ENCODE results near the gene HNF1A.
A peak's percentile ranks its signal among the peaks of the same experiment; 100 is the strongest.
"Not testable (repeated sequence)": the region's sequence is repeated elsewhere in the genome, so short reads cannot be mapped to it uniquely, and the experiment has no call there.

HNF1A gene

GRCh38 chr12:121013715-121014114 lies 35.4 kb downstream of the HNF1A start:
- peak in 1 of 2 experiments; percentile 13 for DNase-seq

GRCh38 chr12:121015825-121016766 lies 37.8 kb downstream of the HNF1A start, which contains the start of gene C12orf43:
TSS of gene C12orf43 (minus strand) at chr12:121016487. CDS start at chr12:121016474, 13 bp downstream.
- peak; percentile 85 to 92 for DNase-seq

- no peak for DNase-seq
These were observed 39.7 kb downstream of the HNF1A start for GRCh38 chr12:121017966-121018491.

DNA sequence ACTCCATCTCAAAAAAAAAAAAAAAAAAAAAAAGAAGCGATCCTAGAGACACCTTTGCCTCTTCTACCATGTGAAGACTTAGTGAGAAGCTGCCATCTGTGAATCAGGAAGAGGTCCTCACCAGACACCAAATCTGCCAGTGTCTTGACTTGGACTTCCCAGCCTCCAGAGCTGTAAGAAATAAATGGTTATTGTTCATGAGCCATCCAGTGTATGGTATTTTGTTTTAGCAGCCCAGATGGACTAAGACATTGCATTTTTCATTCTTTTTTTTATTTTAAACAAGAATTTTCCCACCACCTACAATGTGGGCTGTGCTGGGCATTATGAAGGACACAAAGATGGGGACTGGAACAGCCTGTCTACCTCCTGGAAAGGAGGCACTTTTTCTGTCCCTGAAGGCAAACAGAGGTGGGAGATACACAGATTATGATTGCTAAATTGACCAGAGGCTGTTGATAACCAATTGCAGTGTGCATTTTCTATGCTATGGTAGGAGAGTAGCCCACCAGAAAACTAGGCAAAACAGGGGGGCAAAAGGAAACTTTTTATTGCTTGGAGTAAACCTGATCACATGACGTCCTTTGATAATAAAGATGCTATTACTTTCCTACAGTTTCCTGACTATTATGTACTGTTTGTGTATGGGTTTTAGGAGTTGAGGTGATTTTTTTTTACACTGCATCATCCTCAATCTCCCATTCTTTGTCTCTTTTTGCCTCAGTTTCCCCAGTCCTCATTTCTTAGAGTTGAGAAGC lies 40.7 kb downstream of the HNF1A start:
- no peak for DNase-seq

GRCh38 chr12:121021754-121022153 lies 43.4 kb downstream of the HNF1A start:
- no peak for DNase-seq

- no peak for DNase-seq
These were observed 44.4 kb downstream of the HNF1A start for GRCh38 chr12:121022713-121023112.

DNA sequence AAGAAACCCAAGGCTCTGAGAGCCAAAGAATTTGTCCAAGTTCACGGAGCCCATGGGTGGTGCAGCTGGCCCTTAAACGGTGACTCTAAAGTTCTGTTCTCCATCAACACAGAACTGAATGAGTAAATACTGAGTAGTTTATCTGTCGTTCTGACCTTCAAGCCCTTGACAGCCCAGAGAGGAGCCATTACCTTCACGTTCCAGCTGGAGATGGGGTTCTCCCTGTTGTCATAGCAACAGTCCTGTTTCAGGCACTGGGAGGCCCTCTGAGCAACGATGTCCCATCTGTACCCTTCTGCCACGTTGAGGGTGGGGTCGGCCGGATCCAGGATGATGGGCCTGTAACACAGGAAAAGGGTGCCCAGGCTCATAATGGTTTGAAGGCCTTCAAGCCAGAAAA lies 45.5 kb downstream of the HNF1A start:
- no peak for DNase-seq

DNA sequence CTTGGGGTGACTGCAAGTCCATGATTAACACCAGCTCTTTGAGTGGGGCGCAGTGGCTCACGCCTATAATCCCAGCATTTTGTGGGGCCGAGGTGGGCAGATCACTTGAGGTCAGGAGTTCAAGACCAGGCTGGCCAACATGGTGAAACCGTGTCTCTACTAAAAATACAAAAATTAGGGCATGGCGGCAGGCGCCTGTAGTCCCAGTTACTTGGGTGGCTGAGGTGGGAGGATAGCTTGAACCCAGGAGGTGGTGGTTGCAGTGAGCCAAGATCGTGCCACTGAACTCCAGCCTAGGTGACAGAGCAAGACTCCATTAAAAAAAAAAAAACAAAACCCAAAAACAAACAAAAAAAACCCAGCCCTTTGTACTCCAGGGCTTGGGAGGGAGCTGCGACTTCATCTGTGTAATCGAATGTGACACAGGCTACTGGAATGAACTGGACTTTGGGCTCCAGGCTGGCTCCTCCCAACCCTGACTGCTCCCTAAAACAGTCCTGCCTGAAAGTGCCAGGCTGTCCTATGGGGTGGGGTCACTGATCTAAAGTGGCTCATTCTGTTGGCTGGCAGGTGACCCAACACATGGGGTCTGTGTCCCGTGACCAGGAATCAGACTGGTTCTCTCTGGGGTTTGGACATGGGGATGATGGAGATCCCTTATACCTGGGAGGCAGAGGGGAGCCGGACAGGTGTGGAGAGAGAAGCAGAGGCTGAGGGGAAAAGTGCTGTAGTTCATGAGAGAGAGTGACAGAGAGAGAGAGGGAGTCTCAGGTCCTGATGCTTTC lies 47.3 kb downstream of the HNF1A start:
- no peak for DNase-seq

DNA sequence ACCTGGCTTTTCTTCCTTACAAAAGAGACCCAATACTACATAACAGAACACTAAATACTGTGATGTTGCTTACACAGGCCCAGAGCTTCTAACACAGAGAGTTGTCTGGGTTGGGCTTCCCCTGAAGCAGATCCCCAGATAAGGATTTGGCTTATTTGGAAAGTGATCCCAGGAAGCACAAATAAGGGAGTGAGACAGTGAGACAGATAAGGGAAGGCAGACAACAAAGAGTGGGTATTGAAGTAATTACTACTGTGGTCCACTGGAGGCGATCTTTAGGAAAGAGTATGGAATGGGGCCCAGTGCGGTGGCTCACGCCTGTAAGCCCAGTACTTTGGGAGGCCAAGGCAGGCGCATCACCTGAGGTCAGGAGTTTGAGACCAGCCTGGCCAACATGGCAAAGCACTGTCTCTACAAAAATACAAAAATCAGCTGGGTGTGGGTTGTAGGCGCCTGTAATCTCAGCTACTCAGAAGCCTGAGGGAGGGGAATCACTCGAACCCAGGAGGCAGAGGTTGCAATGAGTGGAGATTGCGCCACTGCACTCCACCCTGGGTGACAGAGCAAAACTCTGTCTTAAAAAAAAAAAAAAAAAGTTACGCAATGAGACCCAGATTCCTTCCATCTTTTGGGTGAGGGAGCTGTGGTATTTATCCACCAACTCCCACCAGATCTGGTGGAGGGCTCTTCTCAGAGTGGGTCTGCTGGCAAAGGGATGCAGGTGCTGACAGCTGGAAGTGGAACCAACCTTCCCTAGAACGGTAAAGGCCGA lies 48.1 kb downstream of the HNF1A start:
- DNase-seq, result no peak

DNA sequence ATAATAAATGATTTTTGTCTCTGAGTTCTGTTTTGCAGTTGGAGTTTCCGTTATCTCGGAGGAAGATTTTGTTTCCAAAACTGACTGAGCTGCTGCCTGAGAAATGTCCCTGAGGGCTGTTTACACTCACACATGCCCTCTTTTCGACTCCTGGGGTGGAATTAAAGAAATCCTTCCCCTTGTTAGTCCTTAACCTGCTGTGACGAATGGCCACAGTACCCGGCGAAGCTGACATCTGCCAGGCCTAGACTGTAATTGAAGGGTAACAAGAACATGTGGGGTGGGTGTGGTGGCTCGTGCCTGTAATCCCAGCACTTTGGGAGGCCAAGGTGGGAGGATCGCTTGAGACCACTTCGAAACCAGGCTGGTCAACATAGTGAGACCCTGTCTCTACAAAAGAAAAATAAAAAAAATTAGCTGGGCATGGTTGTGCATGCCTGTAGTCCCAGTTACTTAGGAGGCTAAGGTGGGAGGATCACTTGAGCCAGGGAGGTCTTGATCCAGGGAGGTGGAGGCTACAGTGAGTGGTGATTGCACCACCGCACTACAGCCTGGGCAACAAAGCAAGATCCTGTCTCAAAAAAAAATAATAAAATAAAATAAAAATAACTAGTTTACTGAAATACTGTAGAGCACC lies 52.4 kb downstream of the HNF1A start:
- no peak for DNase-seq

DNA sequence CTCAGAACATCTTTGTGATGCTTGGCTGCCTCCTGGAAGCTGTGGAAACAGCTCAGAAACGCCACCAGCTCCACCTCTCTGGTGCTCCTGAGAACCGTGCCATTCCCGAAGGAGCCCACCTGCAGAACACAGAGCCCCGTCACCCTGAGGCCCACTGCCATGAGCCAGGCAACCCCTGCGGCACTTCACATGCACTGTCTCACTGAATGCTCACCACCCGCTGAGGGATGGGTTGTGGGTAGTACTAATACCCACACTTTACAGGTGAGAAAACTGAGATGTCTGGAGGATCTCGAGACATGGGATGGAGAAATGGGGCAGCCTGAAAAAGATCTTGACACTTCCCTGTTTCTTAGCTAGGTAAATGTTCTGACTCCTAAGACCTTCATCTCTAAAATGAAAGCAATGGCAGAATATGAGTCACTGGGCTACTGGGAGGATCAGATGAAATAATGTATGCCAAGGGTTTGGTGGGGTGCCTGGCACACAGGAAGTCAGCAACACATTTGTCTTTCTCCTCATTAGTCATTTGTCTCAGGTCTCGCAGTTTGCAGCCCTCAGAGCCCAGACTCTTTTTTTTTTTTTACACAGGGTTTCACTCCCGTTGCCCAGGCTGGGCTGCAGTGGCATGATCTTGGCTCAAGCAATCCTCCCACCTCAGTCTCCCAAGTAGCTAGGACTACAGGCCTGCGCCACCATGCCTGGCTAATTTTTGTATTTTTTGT lies 55.4 kb downstream of the HNF1A start:
- peak; percentile 50 to 81 for DNase-seq

DNA sequence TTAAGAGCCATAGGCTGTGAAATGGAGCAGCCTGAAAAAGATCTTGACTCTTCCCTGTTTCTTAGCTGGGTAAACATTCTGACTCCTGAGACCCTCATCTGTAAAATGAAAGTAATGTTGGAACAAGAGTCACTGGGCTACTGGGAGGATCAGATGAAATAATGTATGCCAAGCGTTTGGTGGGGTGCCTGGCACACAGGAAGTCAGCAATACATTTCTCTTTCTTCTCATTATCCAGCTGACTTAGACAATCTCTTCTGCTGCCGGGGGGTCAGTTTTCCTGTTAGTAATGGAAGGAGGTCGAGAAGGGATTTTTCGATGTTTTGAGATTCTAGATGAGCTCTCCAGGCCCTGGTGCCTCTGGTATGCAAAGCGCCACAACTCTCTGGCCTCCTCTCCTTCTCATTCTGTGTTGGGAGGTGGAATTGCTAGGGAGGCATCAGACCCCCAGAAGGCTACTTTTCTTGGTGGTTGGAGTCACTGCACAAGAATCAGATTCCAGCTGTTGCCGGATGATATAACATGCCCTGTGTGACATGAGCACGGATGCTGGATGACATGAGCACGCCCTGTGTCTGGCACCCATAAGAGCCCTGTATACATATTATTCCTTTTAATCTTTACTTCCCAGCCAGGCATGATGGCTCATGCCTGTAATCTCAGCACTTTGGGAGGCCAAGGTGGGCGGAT lies 56.4 kb downstream of the HNF1A start:
- no peak for DNase-seq

- DNase-seq, result no peak
These were observed 58.5 kb downstream of the HNF1A start for GRCh38 chr12:121036810-121037326.

DNA sequence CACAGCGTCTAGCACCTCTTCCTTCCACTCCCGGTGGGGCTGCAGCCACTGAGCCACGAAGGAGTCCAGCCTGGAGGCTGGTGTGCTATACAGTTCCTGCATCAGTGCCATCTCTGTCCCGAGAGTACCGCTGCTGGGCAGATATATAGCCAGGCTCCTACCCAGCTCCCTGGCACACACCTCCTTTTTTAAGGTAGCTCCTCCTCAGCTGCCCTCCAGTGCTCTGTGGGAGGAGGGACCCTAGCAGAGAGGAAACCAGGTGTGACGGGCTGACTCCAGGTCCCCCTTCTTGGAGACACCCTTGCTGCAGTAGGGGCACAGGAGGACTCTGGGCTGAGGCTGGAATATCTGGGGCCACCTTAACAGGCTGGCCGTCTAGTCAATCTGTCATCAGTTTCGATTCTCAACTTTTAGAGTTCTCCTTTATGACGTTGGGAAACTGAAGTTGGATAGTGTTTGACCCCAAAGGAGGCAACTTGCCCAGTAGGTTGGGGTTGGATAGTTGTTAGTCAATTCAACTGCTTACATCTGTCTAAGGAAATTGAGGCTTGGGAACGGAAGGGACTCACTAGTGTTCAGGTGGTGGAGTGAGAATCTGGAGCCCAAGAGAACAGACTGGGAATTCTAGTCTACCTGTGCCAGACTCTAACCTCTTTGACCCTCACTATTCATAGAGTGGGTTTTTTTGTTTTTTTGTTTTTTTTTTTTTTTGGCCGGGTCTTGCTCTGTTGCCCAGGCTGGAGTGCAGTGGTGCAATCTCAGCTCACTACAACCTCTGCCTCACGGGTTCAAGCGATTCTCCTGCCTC lies 60.7 kb downstream of the HNF1A start, which contains the start of gene OASL:
OASL (minus strand) TSS at position 386 of the 808 bp plus-strand sequence; CDS start at position 111, 275 bp downstream.
- DNase-seq, result peak in 1 of 2 experiments; percentile 52

- DNase-seq, result no peak
These were observed 64.7 kb downstream of the HNF1A start for GRCh38 chr12:121043067-121043466.

GRCh38 chr12:121047400-121047799 lies 69.1 kb downstream of the HNF1A start:
- not testable (repeated sequence) for DNase-seq

- DNase-seq, result no peak
These were observed 70.1 kb downstream of the HNF1A start for GRCh38 chr12:121048442-121048841.

- DNase-seq, result peak in 1 of 2 experiments; percentile 16
These were observed 72.4 kb downstream of the HNF1A start for GRCh38 chr12:121050725-121051124.

Data from SW 1271 (cell line).